HEK293T (cell line): Measurements from ENCODE around the gene ARHGAP6.

Source experiments
- CTCF ChIA-PET: fragments of 350-600 bp; formaldehyde crosslinking; extraction: SDS; loops from one replicate; lab custom pipeline; 2021; ENCODE audit warnings: antibody characterized with exemption, inconsistent platforms; lab: Yijun Ruan, JAX
- POLR2A ChIA-PET: fragments of 350-600 bp; formaldehyde crosslinking; extraction: SDS; loops from one replicate; lab custom pipeline; 2020; ENCODE audit warnings: antibody characterized with exemption, inconsistent platforms; lab: Yijun Ruan, JAX
- DNase-seq: peaks from one replicate; pipeline ENCODE4 v3.0.0; 2012; ENCODE audit warnings: mixed read lengths; ENCODE audit errors: extremely low spot score
- ARNT ChIP-seq: fragments of 450-650 bp; IDR thresholded peaks from 2 replicates; pipeline ENCODE4 v1.6.1; 2017; ENCODE audit warnings: mild to moderate bottlenecking
- BHLHE40 ChIP-seq: fragments of 450-650 bp; IDR thresholded peaks from 2 replicates; pipeline ENCODE4 v1.6.1; 2016; ENCODE audit warnings: mild to moderate bottlenecking, moderate library complexity, borderline replicate concordance
- CTBP1 ChIP-seq: fragments of 450-650 bp; IDR thresholded peaks from 2 replicates; pipeline ENCODE4 v1.6.1; 2016; ENCODE audit warnings: borderline replicate concordance
- ELF4 ChIP-seq: fragments of 450-650 bp; IDR thresholded peaks from 2 replicates; pipeline ENCODE4 v1.6.1; 2017; ENCODE audit warnings: antibody characterized with exemption
- FOXA1 ChIP-seq: fragments of 450-650 bp; IDR thresholded peaks from 2 replicates; pipeline ENCODE4 v1.6.1; 2016; ENCODE audit warnings: mild to moderate bottlenecking
- FOXK2 ChIP-seq: fragments of 450-650 bp; IDR thresholded peaks from 2 replicates; pipeline ENCODE4 v1.6.1; 2016; ENCODE audit warnings: mild to moderate bottlenecking
- FOXM1 ChIP-seq: fragments of 450-650 bp; IDR thresholded peaks from 2 replicates; pipeline ENCODE4 v1.6.1; 2017; ENCODE audit warnings: mild to moderate bottlenecking, borderline replicate concordance
- HDGF ChIP-seq: fragments of 450-650 bp; IDR thresholded peaks from 2 replicates; pipeline ENCODE4 v1.6.1; 2017; ENCODE audit warnings: antibody characterized with exemption, borderline replicate concordance
- L3MBTL2 ChIP-seq: fragments of 450-650 bp; conservative IDR thresholded peaks from 2 replicates; pipeline ENCODE4 v1.6.1; 2016; ENCODE audit warnings: mild to moderate bottlenecking
- LEF1 ChIP-seq: fragments of 450-650 bp; IDR thresholded peaks from 2 replicates; pipeline ENCODE4 v1.6.1; 2017; ENCODE audit warnings: mild to moderate bottlenecking, borderline replicate concordance
- NFRKB ChIP-seq: fragments of 450-650 bp; IDR thresholded peaks from 2 replicates; pipeline ENCODE4 v1.6.1; 2016; ENCODE audit warnings: mild to moderate bottlenecking, moderate library complexity
- SP1 ChIP-seq: fragments of 450-650 bp; IDR thresholded peaks from 2 replicates; pipeline ENCODE4 v1.6.1; 2017
- SUZ12 ChIP-seq: fragments of 450-650 bp; IDR thresholded peaks from 2 replicates; pipeline ENCODE4 v1.6.1; 2016; ENCODE audit warnings: mild to moderate bottlenecking
- TARDBP ChIP-seq: fragments of 450-650 bp; IDR thresholded peaks from 2 replicates; pipeline ENCODE4 v1.6.1; 2016
- ZNF384 ChIP-seq: fragments of 450-650 bp; IDR thresholded peaks from 2 replicates; pipeline ENCODE4 v1.6.1; 2016
- TF ChIP-seq, protein P1 (sequence below): fragments of 450-650 bp; IDR thresholded peaks from 2 replicates; pipeline ENCODE4 v1.6.1; 2016

Gene ARHGAP6

DNA sequence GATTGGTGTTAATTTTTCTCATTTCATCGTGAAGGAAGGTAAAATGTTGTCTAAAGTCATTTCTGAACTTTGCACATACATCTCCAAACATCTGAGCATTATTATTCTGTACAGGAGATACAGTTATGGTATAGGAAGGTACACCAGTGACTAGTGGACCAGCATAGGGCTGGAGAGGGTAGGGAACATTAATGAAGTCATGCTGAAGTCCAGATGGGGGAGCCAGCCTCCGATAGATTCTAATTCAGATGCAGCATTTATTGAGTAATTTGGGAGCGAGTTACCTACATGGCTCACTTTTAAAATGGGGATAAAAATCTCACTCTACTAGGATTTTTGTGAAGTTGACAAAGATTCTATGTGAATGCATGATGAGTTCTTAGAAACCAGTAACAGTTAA, 337.6 kb downstream of the ARHGAP6 start:
- POLR2A ChIA-PET, result no interaction called here
- no peak for DNase-seq
- CTCF ChIA-PET, result no interaction called here
- TF ChIP-seq L3MBTL2, result no peak
- no peak for TF ChIP-seq TARDBP

DNA sequence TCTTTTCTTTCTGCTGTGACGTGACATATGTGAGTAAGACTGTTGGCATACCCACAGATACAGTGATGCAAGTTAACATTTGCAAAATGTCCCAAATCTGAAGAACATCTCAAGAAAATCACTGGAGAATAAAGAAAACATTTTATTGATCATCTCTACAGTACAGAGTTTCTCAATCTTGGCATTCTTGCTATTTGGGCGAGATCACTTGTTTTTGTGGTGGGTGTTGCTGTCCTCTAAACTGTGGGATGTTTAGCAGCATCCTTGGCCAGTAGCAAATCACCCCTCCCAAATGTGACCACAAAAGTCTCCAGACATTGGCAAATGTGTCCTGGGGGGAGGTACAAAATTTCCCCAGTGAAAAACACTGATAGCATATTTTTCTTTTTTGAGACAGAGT, 343.7 kb downstream of the ARHGAP6 start:
- POLR2A ChIA-PET, result no interaction called here
- CTCF ChIA-PET, result no interaction called here
- no peak for TF ChIP-seq FOXA1
- no peak for DNase-seq

DNA sequence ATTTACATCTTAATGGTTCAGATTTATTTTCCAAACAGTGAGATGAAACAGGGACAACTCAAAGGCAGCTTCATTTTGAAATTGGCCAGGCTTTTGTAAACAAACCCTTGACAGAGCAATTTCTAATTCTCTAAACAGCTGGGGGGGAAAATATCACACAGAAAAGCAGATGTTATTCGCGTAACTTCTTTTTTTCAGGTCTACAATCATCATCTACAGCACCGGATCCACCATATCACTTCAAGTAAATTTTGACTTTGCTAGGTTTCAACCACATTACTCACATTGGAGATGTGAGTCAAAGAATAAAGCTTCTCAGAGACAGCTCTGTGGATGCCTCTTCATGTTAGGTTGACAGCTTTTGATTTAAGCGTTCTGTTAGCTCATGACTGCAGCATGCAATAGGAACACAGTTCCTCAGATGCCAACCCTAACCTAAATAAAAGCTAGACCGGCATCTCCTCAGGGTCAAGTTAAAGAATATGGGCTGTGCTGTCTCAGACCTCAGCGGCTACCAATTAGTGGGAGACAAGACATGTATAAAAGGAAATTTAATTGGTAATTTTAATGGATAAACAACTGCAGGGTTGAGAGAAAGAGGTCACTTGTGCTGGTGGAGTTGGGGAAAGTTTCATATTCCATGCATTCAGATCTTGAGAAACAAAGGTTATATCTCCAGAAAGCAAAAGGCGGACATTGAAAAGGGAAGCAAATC, 345.8 kb downstream of the ARHGAP6 start:
- CTCF ChIA-PET, result no interaction called here
- DNase-seq, result no peak
- TF ChIP-seq SUZ12 (no peak), BHLHE40 (no peak), ZNF384 (no peak), FOXK2 (no peak), CTBP1 (no peak), LEF1 (no peak), L3MBTL2 (no peak), NFRKB (no peak), FOXM1 (no peak), HDGF (no peak), TARDBP (no peak), FOXA1 (no peak)
- TF ChIP-seq, protein P1, sequence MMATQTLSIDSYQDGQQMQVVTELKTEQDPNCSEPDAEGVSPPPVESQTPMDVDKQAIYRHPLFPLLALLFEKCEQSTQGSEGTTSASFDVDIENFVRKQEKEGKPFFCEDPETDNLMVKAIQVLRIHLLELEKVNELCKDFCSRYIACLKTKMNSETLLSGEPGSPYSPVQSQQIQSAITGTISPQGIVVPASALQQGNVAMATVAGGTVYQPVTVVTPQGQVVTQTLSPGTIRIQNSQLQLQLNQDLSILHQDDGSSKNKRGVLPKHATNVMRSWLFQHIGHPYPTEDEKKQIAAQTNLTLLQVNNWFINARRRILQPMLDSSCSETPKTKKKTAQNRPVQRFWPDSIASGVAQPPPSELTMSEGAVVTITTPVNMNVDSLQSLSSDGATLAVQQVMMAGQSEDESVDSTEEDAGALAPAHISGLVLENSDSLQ, result no peak
- POLR2A ChIA-PET, result no interaction called here

DNA sequence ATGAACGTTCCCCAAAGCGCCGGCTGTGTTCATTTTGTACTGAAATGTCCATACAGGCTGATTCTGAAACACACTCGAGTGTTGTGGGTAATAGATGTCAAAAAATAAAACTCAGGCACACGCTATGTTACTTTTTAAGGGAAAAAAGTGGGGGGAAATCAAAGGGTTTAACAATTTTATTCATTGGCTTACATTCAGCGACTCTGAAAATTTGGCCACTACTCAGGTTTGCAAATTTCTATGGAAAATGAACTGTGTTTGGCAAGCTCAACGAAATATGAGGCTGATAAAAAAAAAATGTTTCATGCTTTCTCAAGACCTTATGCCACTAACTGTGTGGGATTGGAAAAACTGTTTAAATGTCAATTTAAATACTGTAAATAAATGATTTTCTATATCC, 354.0 kb downstream of the ARHGAP6 start:
- TF ChIP-seq SUZ12, result no peak
- TF ChIP-seq ZNF384, result no peak
- TF ChIP-seq SP1, result no peak
- no peak for TF ChIP-seq TARDBP
- no peak for TF ChIP-seq FOXK2
- no peak for TF ChIP-seq NFRKB
- no peak for TF ChIP-seq BHLHE40
- no peak for TF ChIP-seq ELF4
- TF ChIP-seq FOXM1, result no peak
- no peak for TF ChIP-seq CTBP1
- TF ChIP-seq, protein P1, result no peak
- no peak for TF ChIP-seq L3MBTL2
- no peak for TF ChIP-seq LEF1
- no peak for TF ChIP-seq FOXA1
- no peak for TF ChIP-seq ARNT
- no peak for TF ChIP-seq HDGF
- ChIA-PET CTCF (no interaction called here), POLR2A (no interaction called here)
- no peak for DNase-seq

DNA sequence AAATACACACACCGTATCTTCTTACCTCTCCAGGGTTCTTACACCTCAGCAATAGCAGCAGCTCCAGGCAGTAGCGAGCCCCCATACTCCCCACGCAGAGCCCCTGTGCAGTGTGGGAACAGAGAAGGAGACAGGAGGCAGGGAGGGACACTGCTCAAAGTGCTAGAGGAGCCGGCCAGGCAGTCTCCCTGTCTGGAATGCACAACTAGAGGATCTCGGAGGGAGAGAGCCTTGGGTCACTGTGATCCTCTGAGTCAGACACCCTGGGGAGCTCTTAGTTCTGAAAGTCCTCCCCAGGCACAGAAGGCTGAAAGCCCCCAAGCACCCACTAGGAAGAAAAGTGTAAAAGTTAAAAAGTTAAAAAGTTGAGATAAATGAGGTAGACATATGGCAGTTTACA, 356.5 kb downstream of the ARHGAP6 start:
- CTCF ChIA-PET, result no interaction called here
- POLR2A ChIA-PET, result no interaction called here
- TF ChIP-seq, protein P1, result no peak
- DNase-seq, result no peak

DNA sequence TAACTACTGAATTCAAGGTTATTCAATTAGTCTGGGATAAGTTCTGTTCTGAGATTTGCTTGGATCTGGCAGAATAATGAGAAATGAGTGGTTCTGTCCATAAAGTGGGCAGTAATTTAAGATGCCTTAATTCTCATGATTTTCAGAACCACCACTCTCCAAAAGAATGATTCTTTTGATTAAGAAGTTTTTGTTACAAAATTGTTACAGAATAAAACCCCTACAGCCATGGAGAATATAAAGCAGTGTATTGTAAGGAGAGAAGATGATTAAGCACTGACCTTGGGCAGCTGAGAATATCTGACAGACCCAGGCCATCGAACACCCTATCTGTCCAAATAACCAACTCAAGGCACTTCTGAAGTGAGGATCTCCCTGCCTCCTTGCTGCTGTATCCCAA, 360.1 kb downstream of the ARHGAP6 start:
- TF ChIP-seq FOXK2 (no peak), CTBP1 (no peak)
- ChIA-PET CTCF (no interaction called here), POLR2A (no interaction called here)
- no peak for DNase-seq

DNA sequence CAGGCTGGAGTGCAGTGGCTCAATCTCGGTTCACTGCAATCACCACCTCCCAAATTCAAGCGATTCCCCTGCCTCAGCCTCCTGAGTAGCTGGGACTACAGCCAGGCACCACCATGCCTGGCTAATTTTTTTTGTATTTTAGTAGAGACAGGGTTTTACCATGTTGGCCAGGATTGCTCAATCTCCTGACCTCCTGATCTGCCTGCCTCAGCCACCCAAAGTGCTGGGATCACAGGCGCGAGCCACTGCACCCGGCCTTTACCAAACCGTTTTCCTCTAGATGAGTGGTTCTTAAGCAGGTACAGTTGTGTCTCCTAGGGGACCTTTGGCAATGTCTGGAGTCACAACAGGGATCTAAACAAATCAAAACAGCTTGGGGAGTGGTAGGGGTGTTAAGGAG, 360.9 kb downstream of the ARHGAP6 start:
- CTCF ChIA-PET, result no interaction called here
- POLR2A ChIA-PET, result no interaction called here
- DNase-seq, result no peak
- TF ChIP-seq FOXK2, result no peak
- no peak for TF ChIP-seq FOXA1
- no peak for TF ChIP-seq SUZ12
- no peak for TF ChIP-seq BHLHE40
- no peak for TF ChIP-seq TARDBP
- TF ChIP-seq, protein P1, result no peak

DNA sequence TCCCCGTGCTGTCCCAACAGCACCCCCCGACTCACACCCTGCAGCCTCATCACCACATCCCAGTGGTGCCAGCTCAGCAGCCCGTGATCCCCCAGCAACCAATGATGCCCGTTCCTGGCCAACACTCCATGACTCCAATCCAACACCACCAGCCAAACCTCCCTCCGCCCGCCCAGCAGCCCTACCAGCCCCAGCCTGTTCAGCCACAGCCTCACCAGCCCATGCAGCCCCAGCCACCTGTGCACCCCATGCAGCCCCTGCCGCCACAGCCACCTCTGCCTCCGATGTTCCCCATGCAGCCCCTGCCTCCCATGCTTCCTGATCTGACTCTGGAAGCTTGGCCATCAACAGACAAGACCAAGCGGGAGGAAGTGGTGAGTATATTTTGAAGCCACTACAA, 367.1 kb downstream of the ARHGAP6 start:
- CTCF ChIA-PET, result no interaction called here
- POLR2A ChIA-PET, result no interaction called here
- TF ChIP-seq ZNF384, result no peak
- no peak for TF ChIP-seq L3MBTL2
- no peak for TF ChIP-seq SP1
- TF ChIP-seq CTBP1, result no peak
- TF ChIP-seq FOXK2, result no peak
- TF ChIP-seq, protein P1, result no peak
- no peak for TF ChIP-seq FOXM1
- no peak for TF ChIP-seq FOXA1
- no peak for TF ChIP-seq LEF1

More for the DNA sequence above, 367.1 kb downstream of the ARHGAP6 start:
- DNase-seq, result no peak
